PC-3 (cell line): Measurements from ENCODE around the gene TMED8. TPM values are rescaled to one million over a fixed set of nuclear protein-coding genes. Genes with fewer than 3 reads are reported as not detected.

Source experiments
- ATAC-seq: fragments of 200-7000 bp; cut with Tn5 transposase; 2 replicates; pipeline ENCODE4 v1.9.1; 2020; ENCODE audit warnings: mild to moderate bottlenecking, moderate library complexity
- BruUV-seq: library from RNA; stranded (reverse); fragments of 400-500 nt; replicated peaks from 2 replicates; lab custom pipeline; 2021; lab: Mats Ljungman, UMichigan
- CTCF ChIA-PET: fragments of 300-600 bp; sonication (Branson Sonifier 250); formaldehyde crosslinking; loops from one replicate; lab custom pipeline; 2022; ENCODE audit warnings: antibody characterized with exemption; lab: Charles Lee
- POLR2A ChIA-PET: fragments of 300-600 bp; sonication (Branson Sonifier 250); formaldehyde crosslinking; loops from one replicate; lab custom pipeline; 2022; ENCODE audit warnings: antibody characterized with exemption; ENCODE audit not compliant: unreplicated experiment; lab: Charles Lee
- DNase-seq: peaks from one replicate; pipeline ENCODE4 v3.0.0-alpha.2; 2015
- H2AFZ ChIP-seq: fragments of 300-600 bp; sonication (generic); 2 replicates; pipeline ENCODE4 v1.6.0; 2016; ENCODE audit warnings: antibody characterized with exemption, low read length
- H3F3A ChIP-seq: fragments of 300-600 bp; sonication (generic); one replicate; pipeline ENCODE4 v1.6.0; 2017; ENCODE audit warnings: antibody characterized with exemption, low read length, control low read depth, mild to moderate bottlenecking; ENCODE audit not compliant: unreplicated experiment
- H3K27ac ChIP-seq: fragments of 300-600 bp; sonication (generic); 2 replicates; pipeline ENCODE4 v1.5.1; 2016; ENCODE audit warnings: mild to moderate bottlenecking, low read length
- H3K27me3 ChIP-seq: fragments of 300-600 bp; sonication (generic); 2 replicates; pipeline ENCODE4 v1.6.1; 2016; ENCODE audit warnings: low read length, mixed read lengths
- H3K36me3 ChIP-seq: fragments of 300-600 bp; sonication (generic); 2 replicates; pipeline ENCODE4 v1.6.1; 2016; ENCODE audit warnings: low read depth, mixed run types, low read length, mixed read lengths
- H3K4me1 ChIP-seq: fragments of 300-600 bp; sonication (generic); 2 replicates; pipeline ENCODE4 v1.5.1; 2016; ENCODE audit warnings: low read length; ENCODE audit not compliant: insufficient read depth
- H3K4me2 ChIP-seq: fragments of 300-600 bp; sonication (generic); 2 replicates; pipeline ENCODE4 v1.6.0; 2016; ENCODE audit warnings: low read length
- H3K4me3 ChIP-seq: fragments of 300-600 bp; sonication (generic); 2 replicates; pipeline ENCODE4 v1.5.1; 2016; ENCODE audit warnings: mild to moderate bottlenecking, low read length, mixed read lengths
- H3K79me2 ChIP-seq: fragments of 300-600 bp; sonication (generic); 2 replicates; pipeline ENCODE4 v1.6.1; 2017; ENCODE audit warnings: low read length, mixed read lengths
- H3K9ac ChIP-seq: fragments of 300-600 bp; sonication (generic); 2 replicates; pipeline ENCODE4 v1.6.0; 2016; ENCODE audit warnings: mild to moderate bottlenecking, low read length
- H3K9me2 ChIP-seq: fragments of 300-600 bp; sonication (generic); replicated peaks from 2 replicates; pipeline ENCODE4 v1.6.1; 2016; ENCODE audit warnings: mixed run types, low read length, mixed read lengths
- H3K9me3 ChIP-seq: fragments of 300-600 bp; sonication (generic); 2 replicates; pipeline ENCODE4 v1.6.1; 2016; ENCODE audit warnings: low read length, mixed read lengths
- H4K20me1 ChIP-seq: fragments of 300-600 bp; sonication (generic); 2 replicates; pipeline ENCODE4 v1.6.1; 2016; ENCODE audit warnings: low read length, mixed read lengths
- EZH2 ChIP-seq: fragments of 300-600 bp; sonication (generic); IDR thresholded peaks from one replicate; pipeline ENCODE4 v1.6.1; 2017; ENCODE audit warnings: antibody characterized with exemption, mild to moderate bottlenecking, low read length; ENCODE audit not compliant: unreplicated experiment
- EZH2phosphoT487 ChIP-seq: fragments of 300-600 bp; sonication (generic); IDR thresholded peaks from 2 replicates; pipeline ENCODE4 v1.6.1; 2018; ENCODE audit warnings: mild to moderate bottlenecking, antibody characterized with exemption, low read length, borderline replicate concordance
- intact Hi-C: fragments of 100-400 bp; cut with micrococcal nuclease; formaldehyde crosslinking; loops from 2 replicates; pipeline ENCODE4 v1.9.0; 2023
- total RNA-seq: library from RNA; depleted of rRNA; stranded (reverse); fragments of >200 nt; gene quantifications from 2 replicates; pipeline ENCODE4 v1.2.3, GENCODE V29; 2014
- TF ChIP-seq, protein P1 (sequence below): fragments of 300-600 bp; sonication (generic); conservative IDR thresholded peaks from 2 replicates; pipeline ENCODE4 v1.5.1; 2017; ENCODE audit warnings: antibody characterized with exemption, low read depth, mild to moderate bottlenecking, low read length

The TMED8 gene
- total RNA-seq, 1 experiment from 2014 or later = 16.8 TPM

DNA sequence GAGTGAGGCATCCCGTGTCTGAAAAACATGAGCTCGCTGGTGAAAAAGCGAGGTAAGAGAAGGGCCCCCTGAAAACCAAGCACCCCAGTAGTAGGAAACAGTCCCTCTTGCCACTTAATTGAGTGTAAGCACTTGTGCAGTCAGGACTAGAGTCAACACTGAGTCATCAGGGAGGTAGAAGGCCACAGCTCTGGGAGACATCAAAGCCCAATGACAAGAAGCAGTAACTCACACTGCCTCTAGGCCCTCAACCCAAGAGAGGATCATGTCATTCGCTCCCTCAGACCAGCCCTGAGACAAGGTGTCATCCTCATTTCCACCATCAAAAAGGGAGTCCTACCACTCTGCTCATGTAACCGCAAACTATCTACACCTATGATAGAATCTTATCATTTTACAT lies 74.0 kb downstream of the TMED8 start:
- TF ChIP-seq EZH2 (no peak), EZH2phosphoT487 (no peak)
- TF ChIP-seq, protein P1, sequence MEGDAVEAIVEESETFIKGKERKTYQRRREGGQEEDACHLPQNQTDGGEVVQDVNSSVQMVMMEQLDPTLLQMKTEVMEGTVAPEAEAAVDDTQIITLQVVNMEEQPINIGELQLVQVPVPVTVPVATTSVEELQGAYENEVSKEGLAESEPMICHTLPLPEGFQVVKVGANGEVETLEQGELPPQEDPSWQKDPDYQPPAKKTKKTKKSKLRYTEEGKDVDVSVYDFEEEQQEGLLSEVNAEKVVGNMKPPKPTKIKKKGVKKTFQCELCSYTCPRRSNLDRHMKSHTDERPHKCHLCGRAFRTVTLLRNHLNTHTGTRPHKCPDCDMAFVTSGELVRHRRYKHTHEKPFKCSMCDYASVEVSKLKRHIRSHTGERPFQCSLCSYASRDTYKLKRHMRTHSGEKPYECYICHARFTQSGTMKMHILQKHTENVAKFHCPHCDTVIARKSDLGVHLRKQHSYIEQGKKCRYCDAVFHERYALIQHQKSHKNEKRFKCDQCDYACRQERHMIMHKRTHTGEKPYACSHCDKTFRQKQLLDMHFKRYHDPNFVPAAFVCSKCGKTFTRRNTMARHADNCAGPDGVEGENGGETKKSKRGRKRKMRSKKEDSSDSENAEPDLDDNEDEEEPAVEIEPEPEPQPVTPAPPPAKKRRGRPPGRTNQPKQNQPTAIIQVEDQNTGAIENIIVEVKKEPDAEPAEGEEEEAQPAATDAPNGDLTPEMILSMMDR = peak; percentile 31; the same call in 1 of the 2 replicates
- no peaks in the 10 kb centered on the region for H3K27me3 ChIP-seq
- CTCF ChIA-PET = interaction anchor here (1.3 to 6.3 kb wide), 2 partner anchors 12 to 18 kb away, joined by 7 to 72 read pairs; partner anchors contain the start of genes GSTZ1 and POMT2
- peak; percentile 89 for ATAC-seq
- intact Hi-C loops = loop anchor here (1.0 to 5.0 kb wide), 3 partner anchors 11 to 151 kb away; partner anchors contain the start of gene POMT2
- H2AFZ ChIP-seq = no peak overlapping the region
- H3K4me1 ChIP-seq = peaks cover 33% of the 10 kb centered on the region
- H4K20me1 ChIP-seq = no peaks in the 10 kb centered on the region
- peak; percentile 97 for DNase-seq
- no peaks in the 10 kb centered on the region for H3K9me3 ChIP-seq
- H3K27ac ChIP-seq = peak overlapping the region; percentile 92
- H3K9me2 ChIP-seq = no peaks in the 10 kb centered on the region
- POLR2A ChIA-PET = no interaction called here
- H3F3A ChIP-seq = peaks cover 14% of the 10 kb centered on the region
- peak overlapping the region; percentile 50 for H3K4me3 ChIP-seq
- peaks cover 6% of the 10 kb centered on the region; the same call in 1 of the 2 replicates for H3K79me2 ChIP-seq
- peak overlapping the region; percentile 81 for H3K4me2 ChIP-seq
- H3K36me3 ChIP-seq = peaks cover 39% of the 10 kb centered on the region; the same call in 1 of the 2 replicates
- BruUV-seq = no TSS peak
- H3K9ac ChIP-seq = peak overlapping the region; percentile 66

DNA sequence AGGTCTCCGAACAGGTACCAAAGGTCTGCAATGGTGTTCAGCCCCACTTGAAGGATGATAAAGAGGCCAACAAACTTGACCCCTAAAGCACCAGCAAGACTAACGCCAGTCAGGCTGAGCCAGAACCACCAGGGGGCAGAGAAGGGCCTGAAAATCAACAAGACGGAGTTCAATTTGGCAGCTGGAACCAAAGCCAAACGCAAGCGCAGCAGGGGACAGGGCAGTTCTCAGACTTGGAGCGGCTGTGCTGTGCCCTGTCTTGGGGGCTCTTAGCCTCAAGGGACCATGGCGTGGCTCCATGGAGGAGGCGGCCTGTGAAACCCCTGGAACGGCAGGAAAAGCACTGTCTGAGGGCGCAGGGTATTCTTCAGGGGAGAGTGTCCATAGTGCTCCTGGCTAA lies 75.8 kb downstream of the TMED8 start:
- Histone ChIP-seq H2AFZ (no peak overlapping the region), H3K4me2 (no peak overlapping the region), H3K4me1 (peaks cover 33% of the 10 kb centered on the region), H3K9me2 (no peaks in the 10 kb centered on the region), H3K27ac (no peak overlapping the region), H3K9me3 (no peaks in the 10 kb centered on the region), H3K9ac (no peak overlapping the region), H3K4me3 (no peak overlapping the region), H3K27me3 (no peaks in the 10 kb centered on the region), H3F3A (peaks cover 14% of the 10 kb centered on the region), H3K79me2 (peaks cover 6% of the 10 kb centered on the region; the same call in 1 of the 2 replicates), H4K20me1 (no peaks in the 10 kb centered on the region), H3K36me3 (peaks cover 54% of the 10 kb centered on the region; the same call in 1 of the 2 replicates)
- ATAC-seq (peak; percentile 12; the same call in 1 of the 2 replicates), DNase-seq (peak; percentile 88)
- no TSS peak for BruUV-seq
- ChIA-PET POLR2A (no interaction called here), CTCF (interaction anchor here (0.6 to 6.3 kb wide), 2 partner anchors 14 to 1552 kb away, joined by 3 to 72 read pairs; no protein-coding TSS in a partner anchor)
- TF ChIP-seq, protein P1 = peak; percentile 99
- TF ChIP-seq EZH2 = no peak
- intact Hi-C loops = loop anchor here (5.0 kb wide), 1 partner anchor 149 kb away; no protein-coding TSS in a partner anchor

DNA sequence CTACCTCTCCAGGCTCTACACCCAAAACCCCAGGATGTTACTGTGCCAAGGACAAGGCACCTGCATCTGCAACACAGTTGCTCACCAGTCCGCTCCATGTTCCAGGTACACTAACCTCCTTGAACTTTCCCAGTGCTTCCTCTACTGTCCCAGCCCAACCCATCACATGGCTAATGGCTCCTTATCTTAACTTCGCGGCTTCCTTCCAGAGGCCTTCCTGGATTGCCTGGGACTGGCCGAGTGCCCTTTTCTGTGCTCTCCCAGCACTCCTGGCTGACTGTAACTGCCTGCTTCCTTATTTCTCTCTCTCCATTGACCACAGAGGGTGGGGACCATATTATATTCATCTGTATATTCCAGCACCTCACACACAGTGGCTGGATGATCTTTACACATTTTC lies 77.1 kb downstream of the TMED8 start:
- no peak for DNase-seq
- Histone ChIP-seq H3K9ac (no peak overlapping the region), H3F3A (peaks cover 14% of the 10 kb centered on the region), H3K79me2 (peaks cover 6% of the 10 kb centered on the region; the same call in 1 of the 2 replicates), H3K9me2 (no peaks in the 10 kb centered on the region), H3K4me2 (no peak overlapping the region), H4K20me1 (no peaks in the 10 kb centered on the region), H3K9me3 (no peaks in the 10 kb centered on the region), H3K36me3 (peaks cover 49% of the 10 kb centered on the region; the same call in 1 of the 2 replicates), H2AFZ (no peak overlapping the region), H3K4me1 (peaks cover 25% of the 10 kb centered on the region), H3K4me3 (no peak overlapping the region), H3K27me3 (no peaks in the 10 kb centered on the region), H3K27ac (no peak overlapping the region)
- BruUV-seq = no TSS peak
- TF ChIP-seq EZH2 (no peak), EZH2phosphoT487 (no peak)
- TF ChIP-seq, protein P1 = no peak
- ATAC-seq = no peak
- ChIA-PET POLR2A (no interaction called here), CTCF (interaction anchor here (6.3 kb wide), 1 partner anchor 16 kb away, joined by 72 read pairs; no protein-coding TSS in a partner anchor)
- intact Hi-C loops = loop anchor here (5.0 kb wide), 1 partner anchor 147 kb away; no protein-coding TSS in a partner anchor
